ENCODE data around the gene MRPL23. TPM values are rescaled to one million over a fixed set of nuclear protein-coding genes. Genes with fewer than 3 reads are reported as not detected.
A peak's percentile ranks its signal among the peaks of the same experiment; 100 is the strongest.

The MRPL23 gene
- total RNA-seq (10 to 100 TPM; 35.1 to 40.7 TPM), total RNA-seq (13.6 to 28.3 reads per million in 2 donors)

DNA sequence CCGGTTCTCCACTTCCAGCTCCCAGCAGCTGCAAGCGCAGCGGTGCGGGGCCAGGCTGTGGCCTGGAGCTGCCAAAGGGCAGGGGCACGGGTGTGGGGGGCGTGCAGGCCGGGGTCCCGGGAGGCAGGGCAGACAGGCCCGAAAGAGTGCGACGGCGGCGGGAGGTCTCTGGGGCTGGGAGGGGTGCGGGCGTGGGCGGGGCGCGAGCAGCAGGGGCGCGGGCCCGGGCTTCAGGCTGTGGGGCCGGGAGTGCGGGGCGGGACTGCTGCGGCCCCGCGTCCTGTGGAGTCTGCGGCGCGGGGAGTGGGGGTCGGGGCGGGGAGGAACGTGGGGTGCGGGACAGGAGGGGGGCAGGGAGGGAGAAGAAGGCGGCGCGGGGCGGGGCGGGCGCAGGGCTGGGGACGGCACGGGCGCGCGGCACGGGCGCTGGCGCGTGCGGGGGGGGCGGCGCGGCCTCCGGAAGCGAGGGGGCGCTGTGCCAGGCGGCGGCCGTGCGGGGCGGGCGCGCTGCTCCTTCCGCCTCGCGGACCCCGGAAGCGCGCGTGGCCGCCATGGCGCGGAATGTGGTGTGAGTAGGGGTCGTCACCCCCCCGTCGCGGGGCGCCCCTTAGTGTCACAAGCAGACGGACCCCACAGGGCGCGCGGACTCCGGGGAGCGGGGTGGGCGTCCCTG lies at the start of gene MRPL23:
Gene MRPL23, plus strand, starts transcription at position 521 of the 673 bp plus-strand sequence. Its CDS starts 31 bp downstream, at position 552.
- Mint-ChIP-seq H3K27ac (no peak within 1 kb of the TSS), H3K4me3 (no peak within 1 kb of the TSS), H3K27me3 (no peaks in the 10 kb centered on the region), H3K36me3 (ENCODE audit: low read depth) (no peaks in the 10 kb centered on the region), H3K4me1 (peaks cover 3% of the 10 kb centered on the region)
- no peaks in the 10 kb centered on the region for H3K9me3 ChIP-seq (ENCODE audit: control insufficient read depth, low read length, poor library complexity, severe bottlenecking)
- DNase-seq (peak in 2 of 3 donors; percentile 18 to 46), ATAC-seq (peak; percentile 92)

DNA sequence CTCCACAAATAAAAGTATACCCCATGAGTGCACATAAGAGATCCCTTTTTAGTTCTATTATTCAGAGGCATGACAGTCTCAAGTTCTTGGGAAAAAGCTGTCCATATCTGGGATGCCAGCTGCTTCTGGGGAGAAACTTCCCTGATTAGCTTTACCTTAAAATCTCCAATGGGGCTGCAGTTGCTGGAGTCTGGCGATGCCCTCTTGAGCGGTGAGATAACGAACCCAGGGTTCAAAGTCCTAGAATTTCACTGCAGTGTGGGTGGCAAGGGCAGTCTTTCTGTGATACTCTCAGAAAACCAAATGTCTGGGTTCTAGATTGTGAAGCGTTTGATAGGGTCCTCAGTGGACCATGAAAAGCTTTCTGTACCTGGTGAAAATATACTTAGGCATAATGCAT lies 48.0 kb upstream of the MRPL23 start:
- Mint-ChIP-seq H3K4me1 (no peaks in the 10 kb centered on the region), H3K27ac (no peak overlapping the region), H3K36me3 (ENCODE audit: low read depth) (no peaks in the 10 kb centered on the region), H3K27me3 (peaks cover 20% of the 10 kb centered on the region), H3K4me3 (no peak overlapping the region)
- H3K9me3 ChIP-seq (ENCODE audit: control insufficient read depth, low read length, poor library complexity, severe bottlenecking) = no peaks in the 10 kb centered on the region
- ATAC-seq = no peak
- no peak for DNase-seq

DNA sequence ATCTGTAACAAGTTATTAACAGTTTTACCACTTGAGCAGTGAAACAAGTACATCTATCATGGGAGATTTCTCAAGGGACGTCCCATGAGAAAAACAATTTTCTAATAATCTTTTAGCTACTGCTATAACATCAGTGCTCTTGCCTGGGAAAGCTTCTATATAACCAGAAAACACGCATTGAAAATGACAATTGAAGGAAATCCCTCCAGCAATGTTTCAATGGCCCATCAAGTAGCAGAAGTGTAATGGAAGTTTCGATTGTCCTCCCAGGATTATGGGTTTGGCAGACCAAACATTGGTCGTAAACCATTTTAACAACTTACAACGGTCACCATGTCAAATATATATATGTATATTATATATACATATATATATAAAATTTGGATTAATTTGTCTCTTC lies 47.4 kb upstream of the MRPL23 start:
- H3K36me3 Mint-ChIP-seq (ENCODE audit: low read depth) = no peaks in the 10 kb centered on the region
- H3K4me3 Mint-ChIP-seq = no peak overlapping the region
- ATAC-seq (no peak), DNase-seq (no peak)
- no peaks in the 10 kb centered on the region for H3K9me3 ChIP-seq (ENCODE audit: control insufficient read depth, low read length, poor library complexity, severe bottlenecking)
- H3K27ac Mint-ChIP-seq = no peak overlapping the region
- no peaks in the 10 kb centered on the region for H3K4me1 Mint-ChIP-seq
- peaks cover 20% of the 10 kb centered on the region for H3K27me3 Mint-ChIP-seq

DNA sequence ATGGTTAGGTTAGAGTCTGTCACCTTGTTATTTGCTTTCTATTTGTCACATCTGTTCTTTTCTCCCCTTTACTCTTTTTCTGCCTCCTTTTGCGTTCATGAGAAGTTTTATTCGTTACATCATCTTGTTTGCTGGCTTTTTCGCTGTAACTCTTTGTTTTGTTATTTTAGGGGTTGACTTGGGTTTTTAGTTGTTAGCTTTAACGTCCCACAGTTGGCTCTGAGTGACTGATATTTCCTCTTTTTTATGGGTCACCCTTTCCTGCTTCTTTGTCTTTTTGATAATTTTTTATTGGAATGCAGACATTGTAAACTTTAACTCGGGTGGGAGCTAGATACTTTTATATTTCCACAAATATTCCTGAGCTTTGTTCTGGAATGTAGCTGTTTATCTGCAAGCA lies 41.0 kb upstream of the MRPL23 start:
- Mint-ChIP-seq H3K27me3 (peaks cover 18% of the 10 kb centered on the region), H3K4me3 (no peak overlapping the region), H3K27ac (no peak overlapping the region), H3K4me1 (peaks cover 10% of the 10 kb centered on the region), H3K36me3 (ENCODE audit: low read depth) (peaks cover 4% of the 10 kb centered on the region)
- DNase-seq (no peak), ATAC-seq (no peak)
- no peaks in the 10 kb centered on the region for H3K9me3 ChIP-seq (ENCODE audit: control insufficient read depth, low read length, poor library complexity, severe bottlenecking)

DNA sequence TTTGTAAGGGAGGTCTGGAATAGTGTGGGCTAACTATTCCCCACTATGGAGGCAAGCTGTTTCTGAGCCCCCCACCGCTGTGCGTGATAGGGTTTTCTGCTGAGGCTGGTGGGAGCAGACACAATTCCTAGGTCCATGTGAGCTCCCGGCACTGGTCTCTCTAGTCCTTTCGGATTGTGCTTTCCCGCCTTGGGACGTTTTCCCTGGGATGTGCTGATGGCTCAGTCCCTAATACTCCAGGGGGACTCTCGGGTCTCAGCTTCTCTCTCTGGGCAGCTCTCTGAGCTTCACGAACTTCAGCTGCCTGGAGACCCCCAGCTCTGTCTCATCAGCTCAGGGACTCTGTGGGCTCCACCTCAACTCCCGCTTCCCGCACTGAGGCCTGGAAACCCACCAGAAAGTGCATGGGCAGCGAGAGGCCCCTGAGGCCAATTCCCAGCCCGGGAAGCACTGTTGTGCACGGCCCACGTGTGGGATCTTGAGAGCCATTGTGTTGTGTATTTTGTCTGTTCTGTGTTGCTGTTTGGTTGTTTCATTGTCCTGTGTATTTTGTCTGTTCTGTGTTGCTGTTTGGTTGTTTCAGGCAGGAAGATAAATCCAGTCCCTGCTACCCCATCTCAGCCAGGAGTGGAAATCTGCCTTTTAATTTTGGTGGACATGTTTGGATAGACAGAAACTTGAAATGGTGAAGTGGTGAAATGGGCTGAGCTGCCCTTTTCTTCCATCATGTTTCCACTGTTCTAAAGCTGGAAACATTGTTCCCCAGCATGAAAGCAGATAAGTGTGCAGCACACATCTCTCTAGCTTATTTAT lies 40.3 kb upstream of the MRPL23 start:
- peaks cover 4% of the 10 kb centered on the region for H3K36me3 Mint-ChIP-seq (ENCODE audit: low read depth)
- H3K4me3 Mint-ChIP-seq = no peak overlapping the region
- peaks cover 18% of the 10 kb centered on the region for H3K27me3 Mint-ChIP-seq
- DNase-seq = no peak
- no peaks in the 10 kb centered on the region for H3K9me3 ChIP-seq (ENCODE audit: control insufficient read depth, low read length, poor library complexity, severe bottlenecking)
- peaks cover 10% of the 10 kb centered on the region for H3K4me1 Mint-ChIP-seq
- ATAC-seq = no peak
- no peak overlapping the region for H3K27ac Mint-ChIP-seq

DNA sequence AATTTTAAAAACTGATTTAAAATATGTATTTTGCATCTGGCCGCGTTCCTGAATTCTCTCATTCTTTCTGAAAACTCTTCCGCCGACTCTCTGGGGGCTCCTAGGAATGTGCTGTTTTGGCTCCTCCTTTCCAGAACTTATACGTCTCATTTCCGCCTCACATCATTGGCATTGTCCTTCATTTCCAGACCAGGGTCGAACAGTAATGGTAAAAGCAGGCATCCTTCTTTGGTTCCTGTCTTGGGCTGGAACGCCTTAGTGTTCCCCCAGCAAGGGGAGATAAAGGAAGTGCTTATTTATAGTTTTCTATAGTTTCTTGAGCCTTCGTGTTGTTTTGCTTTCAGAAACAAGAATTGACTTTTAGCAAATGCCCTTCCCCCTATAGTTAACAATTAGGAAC lies 38.5 kb upstream of the MRPL23 start:
- ATAC-seq (no peak), DNase-seq (no peak)
- H3K9me3 ChIP-seq (ENCODE audit: control insufficient read depth, low read length, poor library complexity, severe bottlenecking) = no peaks in the 10 kb centered on the region
- Mint-ChIP-seq H3K4me1 (peaks cover 10% of the 10 kb centered on the region), H3K27ac (no peak overlapping the region), H3K27me3 (peaks cover 21% of the 10 kb centered on the region), H3K36me3 (ENCODE audit: low read depth) (peaks cover 4% of the 10 kb centered on the region), H3K4me3 (no peak overlapping the region)

DNA sequence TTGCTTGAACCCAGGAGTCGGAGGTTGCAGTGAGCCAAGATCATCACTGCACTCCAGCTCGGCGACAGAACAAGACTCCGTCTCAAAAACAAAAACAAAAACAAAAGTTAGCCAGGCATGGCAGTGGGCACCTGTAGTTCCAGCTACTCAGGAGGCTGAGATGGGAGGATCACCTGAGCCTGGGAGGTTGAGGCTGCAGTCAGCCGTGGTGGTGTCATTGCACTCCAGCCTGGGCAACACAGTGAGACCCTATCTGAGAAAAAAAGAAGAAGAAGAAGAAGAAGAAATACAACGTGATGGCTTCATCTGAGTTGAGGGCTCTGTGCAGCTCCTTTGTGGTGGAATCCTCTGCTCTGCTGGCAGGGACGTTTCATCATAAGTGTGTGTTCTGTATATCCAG lies 37.6 kb upstream of the MRPL23 start:
- Mint-ChIP-seq H3K36me3 (ENCODE audit: low read depth) (peaks cover 6% of the 10 kb centered on the region), H3K4me1 (peaks cover 13% of the 10 kb centered on the region), H3K27me3 (peaks cover 30% of the 10 kb centered on the region), H3K4me3 (no peak overlapping the region), H3K27ac (no peak overlapping the region)
- DNase-seq (no peak), ATAC-seq (no peak)
- H3K9me3 ChIP-seq (ENCODE audit: control insufficient read depth, low read length, poor library complexity, severe bottlenecking) = no peaks in the 10 kb centered on the region

DNA sequence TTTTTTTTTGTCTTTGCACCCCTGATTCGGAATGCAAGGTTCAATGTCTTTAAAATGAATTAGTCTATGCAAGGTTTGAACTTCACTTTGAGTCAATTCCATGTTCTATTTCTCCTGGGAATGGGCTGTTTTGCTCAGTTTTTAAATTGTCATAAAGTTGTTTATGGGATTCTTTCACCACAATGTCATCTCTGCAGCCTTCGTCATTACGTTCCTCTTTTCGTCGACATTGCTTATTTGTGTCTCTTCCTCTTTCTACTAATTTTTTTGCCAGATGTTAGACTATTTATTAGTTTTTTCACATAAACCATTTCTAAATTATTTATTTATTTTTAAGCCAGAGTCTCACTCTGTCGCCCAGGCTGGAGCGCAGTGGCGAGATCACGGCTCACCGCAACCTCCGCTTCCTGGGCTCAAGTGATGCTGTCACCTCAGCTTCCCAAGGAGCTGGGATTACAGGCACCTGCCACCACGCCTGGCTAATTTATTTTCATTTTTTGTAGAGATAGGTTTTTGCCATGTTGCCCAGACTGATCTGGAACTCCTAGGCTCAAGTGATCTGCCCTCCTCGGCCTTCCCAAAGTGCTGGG lies 34.7 kb upstream of the MRPL23 start:
- H3K36me3 Mint-ChIP-seq (ENCODE audit: low read depth) = peaks cover 12% of the 10 kb centered on the region

DNA sequence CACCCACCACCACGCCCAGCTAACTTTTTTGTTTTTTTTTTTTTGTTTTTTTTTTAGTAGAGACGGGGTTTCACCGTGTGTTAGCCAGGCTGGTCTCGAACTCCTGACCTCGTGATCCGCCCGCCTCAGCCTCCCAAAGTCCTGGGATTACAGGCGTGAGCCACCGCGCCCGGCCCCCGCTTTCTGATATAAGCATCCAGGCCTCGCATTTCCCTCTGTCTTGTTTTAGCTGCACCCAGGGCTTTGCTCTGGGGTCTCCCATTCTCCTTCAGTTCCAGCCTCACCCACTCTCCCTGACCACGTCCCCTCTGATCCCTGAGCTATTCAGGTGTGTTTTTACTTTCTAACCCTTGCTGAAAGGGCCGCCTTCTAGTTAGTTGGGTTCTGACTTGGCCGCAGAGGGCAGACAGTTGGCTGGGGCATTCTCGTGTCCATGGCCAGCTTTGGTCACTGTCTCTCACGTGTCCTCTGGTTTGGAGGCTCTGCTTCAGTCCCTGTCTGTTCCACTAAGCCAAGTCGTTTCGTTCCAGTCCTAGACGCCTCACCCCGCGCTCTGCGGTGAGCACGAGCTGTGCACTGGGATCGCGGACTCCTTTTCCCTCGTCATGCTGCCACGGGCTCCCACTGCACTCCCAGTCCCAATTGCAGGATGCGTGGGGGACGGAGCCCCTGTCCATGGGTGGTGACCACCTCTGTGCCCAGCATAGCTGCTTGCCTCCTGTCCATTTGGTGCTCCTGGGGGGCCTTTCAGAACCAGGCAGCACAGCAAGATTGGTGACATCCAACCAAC lies 33.7 kb upstream of the MRPL23 start:
- no peak overlapping the region for H3K27ac Mint-ChIP-seq
- no peak overlapping the region for H3K4me3 Mint-ChIP-seq
- peaks cover 12% of the 10 kb centered on the region for H3K36me3 Mint-ChIP-seq (ENCODE audit: low read depth)
- peaks cover 24% of the 10 kb centered on the region for H3K27me3 Mint-ChIP-seq
- H3K9me3 ChIP-seq (ENCODE audit: control insufficient read depth, low read length, poor library complexity, severe bottlenecking) = no peaks in the 10 kb centered on the region
- ATAC-seq (no peak), DNase-seq (no peak)
- peaks cover 17% of the 10 kb centered on the region for H3K4me1 Mint-ChIP-seq

More for the DNA sequence above, 34.7 kb upstream of the MRPL23 start:
- Mint-ChIP-seq H3K27ac (no peak overlapping the region), H3K4me3 (no peak overlapping the region), H3K27me3 (peaks cover 25% of the 10 kb centered on the region), H3K4me1 (peaks cover 19% of the 10 kb centered on the region)
- DNase-seq = no peak
- H3K9me3 ChIP-seq (ENCODE audit: control insufficient read depth, low read length, poor library complexity, severe bottlenecking) = no peaks in the 10 kb centered on the region
- no peak for ATAC-seq

DNA sequence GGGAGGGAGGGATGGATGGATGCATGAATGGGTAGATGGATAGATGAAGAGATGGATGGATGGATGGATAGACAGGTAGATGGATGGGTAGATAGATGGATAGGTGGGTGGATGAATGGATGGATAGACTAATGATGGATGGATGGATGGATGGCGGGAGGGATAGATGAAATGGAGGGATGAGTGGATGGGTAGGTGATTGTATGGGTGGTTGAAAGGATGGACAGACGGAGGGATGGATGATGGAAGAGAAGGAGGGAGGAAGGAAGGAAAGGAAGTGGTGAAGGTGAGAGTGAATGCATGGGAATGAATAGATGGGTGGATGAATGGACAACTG lies 31.4 kb upstream of the MRPL23 start:
- H3K27me3 Mint-ChIP-seq = peaks cover 20% of the 10 kb centered on the region
- peaks cover 19% of the 10 kb centered on the region for H3K4me1 Mint-ChIP-seq
- H3K27ac Mint-ChIP-seq = peak overlapping the region; percentile 0
- DNase-seq (no peak), ATAC-seq (no peak)
- no peak overlapping the region for H3K4me3 Mint-ChIP-seq
- no peaks in the 10 kb centered on the region for H3K9me3 ChIP-seq (ENCODE audit: control insufficient read depth, low read length, poor library complexity, severe bottlenecking)
- H3K36me3 Mint-ChIP-seq (ENCODE audit: low read depth) = peaks cover 8% of the 10 kb centered on the region

DNA sequence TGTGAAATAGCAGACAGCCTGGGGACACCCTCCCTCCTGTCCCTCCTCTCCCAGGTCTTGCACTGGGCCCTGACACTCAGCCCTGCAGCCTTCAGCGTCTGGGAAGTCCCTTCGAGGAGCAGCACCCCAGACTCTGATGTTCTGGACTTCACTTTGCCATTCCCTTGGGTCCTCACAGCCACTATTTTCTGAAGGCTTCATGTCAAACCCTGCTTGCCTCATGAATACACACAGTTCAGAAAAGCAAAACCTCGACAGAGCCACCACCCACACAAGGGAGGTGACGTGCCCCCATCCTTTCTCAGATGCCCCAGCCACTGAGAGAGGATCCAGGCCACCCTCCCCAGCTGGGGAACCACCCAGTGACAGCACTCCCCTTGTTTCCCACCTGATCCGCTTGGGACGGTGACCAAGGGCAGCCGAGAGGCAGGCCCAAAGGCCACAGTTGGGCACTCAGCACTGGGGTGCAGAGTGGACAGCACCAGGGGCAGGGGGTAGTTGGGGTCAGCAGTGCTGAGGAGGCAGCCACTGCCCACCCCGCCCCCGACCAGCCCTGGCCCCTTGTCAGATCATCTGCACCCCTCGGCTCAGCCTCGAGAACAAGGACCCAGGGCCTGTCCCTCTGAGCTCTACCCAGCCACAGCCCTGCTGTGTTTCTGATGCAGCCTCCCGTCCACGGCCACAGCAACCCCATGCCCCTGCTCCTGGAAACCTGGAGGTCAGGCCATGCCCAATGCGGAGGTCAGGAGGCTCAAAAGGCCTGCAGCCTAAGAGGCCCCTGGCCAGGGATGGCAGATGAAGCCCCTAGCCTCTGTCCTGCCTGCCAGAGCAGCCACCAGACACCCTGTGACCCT lies 30.8 kb upstream of the MRPL23 start:
- peaks cover 19% of the 10 kb centered on the region for H3K4me1 Mint-ChIP-seq
- H3K27ac Mint-ChIP-seq = peak overlapping the region; percentile 0
- DNase-seq (no peak), ATAC-seq (peak; percentile 29)
- peak overlapping the region; percentile 31 for H3K4me3 Mint-ChIP-seq
- peaks cover 8% of the 10 kb centered on the region for H3K36me3 Mint-ChIP-seq (ENCODE audit: low read depth)
- peaks cover 20% of the 10 kb centered on the region for H3K27me3 Mint-ChIP-seq
- H3K9me3 ChIP-seq (ENCODE audit: control insufficient read depth, low read length, poor library complexity, severe bottlenecking) = no peaks in the 10 kb centered on the region

DNA sequence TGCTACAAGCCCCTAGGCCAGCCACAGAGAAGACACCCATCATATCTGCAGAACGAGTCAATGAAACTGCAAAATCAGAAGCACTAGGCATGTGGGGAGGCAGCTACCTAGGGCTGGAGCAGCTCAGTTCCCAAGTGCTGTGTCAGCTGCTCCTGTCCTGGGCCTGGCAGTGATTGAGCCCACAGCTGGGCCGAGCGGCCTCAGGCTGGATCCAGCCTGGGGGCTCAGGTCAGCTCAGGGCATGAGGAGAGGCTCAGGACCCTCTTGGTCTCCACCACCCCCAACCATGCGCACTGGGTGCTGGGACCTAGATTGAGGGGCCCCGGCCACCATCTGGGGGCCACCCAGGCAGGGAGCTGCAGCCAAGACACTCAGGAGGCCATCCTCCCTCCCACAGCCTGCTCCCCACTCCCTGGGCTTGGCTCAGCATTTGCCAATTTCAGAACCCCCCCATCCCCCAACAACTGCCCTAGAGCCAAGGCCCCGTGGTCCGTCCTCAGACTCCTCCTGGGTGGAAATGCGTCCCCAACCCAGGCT lies 30.1 kb upstream of the MRPL23 start:
- ATAC-seq (peak; percentile 20), DNase-seq (no peak)
- Mint-ChIP-seq H3K4me3 (peak overlapping the region; percentile 31), H3K4me1 (peaks cover 19% of the 10 kb centered on the region), H3K27ac (peak overlapping the region; percentile 0), H3K36me3 (ENCODE audit: low read depth) (peaks cover 8% of the 10 kb centered on the region), H3K27me3 (peaks cover 20% of the 10 kb centered on the region)
- H3K9me3 ChIP-seq (ENCODE audit: control insufficient read depth, low read length, poor library complexity, severe bottlenecking) = no peaks in the 10 kb centered on the region
